GM20000 (cell line): ENCODE measurements around the gene C1orf210.

Experiments
- DNase-seq: peaks from one replicate; pipeline ENCODE4 v3.0.0; 2012; ENCODE audit warnings: low spot score
- TF ChIP-seq, protein P1 (sequence below): IDR thresholded peaks from 2 replicates; pipeline ENCODE4 v1.5.1; 2012; ENCODE audit warnings: mild to moderate bottlenecking, control low read depth; ENCODE audit errors: extremely low read depth, missing control alignments

C1orf210 gene

DNA sequence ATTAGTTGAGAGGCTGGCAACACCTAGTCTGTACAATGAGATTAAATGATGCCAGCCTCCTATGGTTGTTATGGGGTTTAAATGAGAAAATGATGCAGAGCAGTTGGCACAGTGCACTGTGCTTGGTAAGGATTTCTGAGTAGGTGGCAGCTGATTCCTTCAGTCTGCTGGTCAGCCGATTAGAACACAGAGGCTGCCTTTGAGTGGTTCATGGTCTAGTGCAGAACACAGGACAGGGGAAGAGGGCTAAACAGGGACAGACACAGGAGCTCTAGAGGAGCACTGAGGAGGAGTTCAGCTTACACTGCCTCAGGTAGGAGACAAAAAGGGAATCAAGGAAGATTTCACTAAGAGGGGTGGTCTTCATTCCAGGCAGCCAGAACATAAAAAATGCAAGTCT lies 16.8 kb upstream of the C1orf210 start:
- DNase-seq: no peak
- TF ChIP-seq, protein P1, sequence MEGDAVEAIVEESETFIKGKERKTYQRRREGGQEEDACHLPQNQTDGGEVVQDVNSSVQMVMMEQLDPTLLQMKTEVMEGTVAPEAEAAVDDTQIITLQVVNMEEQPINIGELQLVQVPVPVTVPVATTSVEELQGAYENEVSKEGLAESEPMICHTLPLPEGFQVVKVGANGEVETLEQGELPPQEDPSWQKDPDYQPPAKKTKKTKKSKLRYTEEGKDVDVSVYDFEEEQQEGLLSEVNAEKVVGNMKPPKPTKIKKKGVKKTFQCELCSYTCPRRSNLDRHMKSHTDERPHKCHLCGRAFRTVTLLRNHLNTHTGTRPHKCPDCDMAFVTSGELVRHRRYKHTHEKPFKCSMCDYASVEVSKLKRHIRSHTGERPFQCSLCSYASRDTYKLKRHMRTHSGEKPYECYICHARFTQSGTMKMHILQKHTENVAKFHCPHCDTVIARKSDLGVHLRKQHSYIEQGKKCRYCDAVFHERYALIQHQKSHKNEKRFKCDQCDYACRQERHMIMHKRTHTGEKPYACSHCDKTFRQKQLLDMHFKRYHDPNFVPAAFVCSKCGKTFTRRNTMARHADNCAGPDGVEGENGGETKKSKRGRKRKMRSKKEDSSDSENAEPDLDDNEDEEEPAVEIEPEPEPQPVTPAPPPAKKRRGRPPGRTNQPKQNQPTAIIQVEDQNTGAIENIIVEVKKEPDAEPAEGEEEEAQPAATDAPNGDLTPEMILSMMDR: no peak

DNA sequence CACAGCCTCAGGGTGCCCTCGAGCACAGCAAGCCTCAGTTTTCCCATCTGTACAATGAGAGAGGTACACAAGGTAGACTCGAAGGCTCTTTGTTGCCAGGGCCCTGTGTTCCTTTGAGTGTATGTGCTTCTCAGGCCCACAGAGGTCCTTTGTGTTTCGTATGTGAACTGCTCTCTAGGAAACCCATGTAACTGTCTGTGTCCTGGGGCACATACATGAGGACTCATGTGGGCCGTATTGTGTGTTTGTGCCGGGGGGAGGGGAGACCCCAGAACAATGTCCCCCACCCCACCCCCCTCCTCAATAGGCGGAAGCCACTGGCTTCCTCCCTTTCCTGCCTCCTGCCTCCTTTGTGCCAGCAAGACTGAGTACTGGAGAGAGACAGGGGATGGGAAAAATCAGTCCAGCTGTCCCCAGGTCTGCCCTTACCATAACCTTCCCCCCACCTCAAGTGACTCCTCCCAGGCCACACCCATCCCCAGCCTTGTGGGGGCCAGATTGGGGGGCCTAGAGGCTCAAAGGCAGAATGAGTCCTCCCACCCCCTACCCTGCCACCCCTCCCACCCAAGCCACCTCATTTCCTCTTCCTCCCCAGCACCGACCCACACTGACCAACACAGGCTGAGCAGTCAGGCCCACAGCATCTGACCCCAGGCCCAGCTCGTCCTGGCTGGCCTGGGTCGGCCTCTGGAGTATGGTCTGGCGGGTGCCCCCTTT lies 15.2 kb upstream of the C1orf210 start, which contains the start of gene TIE1:
TSS of gene TIE1 (plus strand) at position 605 of the 717 bp plus-strand sequence. CDS start at position 695, 90 bp downstream.
- TF ChIP-seq, protein P1: no peak
- DNase-seq: peak; percentile 64

- TF ChIP-seq, protein P1: no peak
- DNase-seq: no peak
These were observed 13.7 kb upstream of the C1orf210 start for GRCh38 chr1:43299101-43299500.

GRCh38 chr1:43298055-43298454 lies 12.7 kb upstream of the C1orf210 start:
- TF ChIP-seq, protein P1: no peak
- DNase-seq: no peak

GRCh38 chr1:43296207-43296606 lies 10.8 kb upstream of the C1orf210 start:
- TF ChIP-seq, protein P1: no peak
- DNase-seq: no peak

DNA sequence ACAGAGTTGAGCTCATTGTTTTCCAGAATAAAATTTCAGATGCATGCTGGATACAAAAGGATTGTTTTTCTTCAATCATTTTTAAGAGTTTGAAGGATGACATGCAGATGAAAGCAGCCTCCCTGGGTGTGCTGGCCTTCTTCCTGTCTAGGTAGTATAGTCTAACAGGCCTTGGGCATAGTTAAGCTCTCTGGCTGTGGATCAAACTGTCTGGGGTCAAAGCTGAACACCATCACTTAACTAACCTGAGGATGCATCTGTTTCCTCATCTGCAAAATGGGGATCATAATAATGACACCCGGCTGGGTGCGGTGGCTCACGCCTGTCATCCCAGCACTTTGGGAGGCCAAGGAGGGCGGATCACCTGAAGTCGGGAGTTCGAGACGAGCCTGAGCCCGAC lies 9.4 kb upstream of the C1orf210 start:
- TF ChIP-seq, protein P1: no peak
- no peak for DNase-seq

GRCh38 chr1:43293896-43294760 lies 8.7 kb upstream of the C1orf210 start:
- no peak for DNase-seq
- TF ChIP-seq, protein P1: no peak
